PFSK-1 (cell line): ENCODE results near the gene OSBPL8.

Source experiments
- FOXP2 ChIP-seq: optimal IDR thresholded peaks from 2 replicates; pipeline ENCODE3; 2011; ENCODE audit warnings: borderline replicate concordance, control low read depth, inconsistent platforms; ENCODE audit not compliant: insufficient read depth; ENCODE audit errors: extremely low read length, extremely low read depth
- POLR2AphosphoS5 ChIP-seq: IDR thresholded peaks from 2 replicates; pipeline ENCODE4 v1.6.1; 2012; ENCODE audit warnings: low read depth, mild to moderate bottlenecking, control low read depth, low read length, moderate library complexity
- SIN3A ChIP-seq: IDR thresholded peaks from 2 replicates; pipeline ENCODE4 v1.6.1; 2012; ENCODE audit warnings: mild to moderate bottlenecking, low read length, moderate library complexity, borderline replicate concordance; ENCODE audit not compliant: insufficient read depth
- TAF1 ChIP-seq: IDR thresholded peaks from 2 replicates; pipeline ENCODE4 v1.6.1; 2012; ENCODE audit warnings: low read length, control low read depth, borderline replicate concordance; ENCODE audit not compliant: insufficient read depth
- TF ChIP-seq, protein P1 (sequence below), 2 experiments: IDR thresholded peaks; 2 replicates each; pipeline versions ENCODE4 v1.6.1 to v1.8.0; 2011 to 2012; ENCODE audit warnings: low read depth in 2 of 2, low read length in 2 of 2, control low read depth in 1 of 2, inconsistent platforms in 1 of 2, mild to moderate bottlenecking in 1 of 2, moderate library complexity in 1 of 2; ENCODE audit not compliant: insufficient read depth in 1 of 2

Gene OSBPL8

DNA sequence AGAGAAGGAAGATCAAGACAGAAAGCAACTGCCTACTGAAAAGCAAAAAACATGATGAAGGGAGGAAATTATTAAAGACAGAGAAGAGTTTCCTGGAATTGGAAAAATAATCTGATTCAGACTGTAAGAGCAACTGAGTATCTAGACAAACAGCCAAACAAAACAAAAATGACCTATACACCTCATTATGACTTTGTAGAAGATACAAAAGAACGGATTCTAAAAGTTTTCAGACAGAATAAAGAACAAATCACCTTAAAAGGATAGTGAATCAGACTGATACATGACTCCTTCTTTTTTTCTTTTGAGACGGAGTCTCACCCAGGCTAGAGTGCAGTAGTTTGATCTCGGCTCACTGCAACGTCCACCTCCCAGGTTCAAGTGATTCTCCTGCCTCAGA lies 10.4 kb downstream of the OSBPL8 start:
- TF ChIP-seq, protein P1, sequence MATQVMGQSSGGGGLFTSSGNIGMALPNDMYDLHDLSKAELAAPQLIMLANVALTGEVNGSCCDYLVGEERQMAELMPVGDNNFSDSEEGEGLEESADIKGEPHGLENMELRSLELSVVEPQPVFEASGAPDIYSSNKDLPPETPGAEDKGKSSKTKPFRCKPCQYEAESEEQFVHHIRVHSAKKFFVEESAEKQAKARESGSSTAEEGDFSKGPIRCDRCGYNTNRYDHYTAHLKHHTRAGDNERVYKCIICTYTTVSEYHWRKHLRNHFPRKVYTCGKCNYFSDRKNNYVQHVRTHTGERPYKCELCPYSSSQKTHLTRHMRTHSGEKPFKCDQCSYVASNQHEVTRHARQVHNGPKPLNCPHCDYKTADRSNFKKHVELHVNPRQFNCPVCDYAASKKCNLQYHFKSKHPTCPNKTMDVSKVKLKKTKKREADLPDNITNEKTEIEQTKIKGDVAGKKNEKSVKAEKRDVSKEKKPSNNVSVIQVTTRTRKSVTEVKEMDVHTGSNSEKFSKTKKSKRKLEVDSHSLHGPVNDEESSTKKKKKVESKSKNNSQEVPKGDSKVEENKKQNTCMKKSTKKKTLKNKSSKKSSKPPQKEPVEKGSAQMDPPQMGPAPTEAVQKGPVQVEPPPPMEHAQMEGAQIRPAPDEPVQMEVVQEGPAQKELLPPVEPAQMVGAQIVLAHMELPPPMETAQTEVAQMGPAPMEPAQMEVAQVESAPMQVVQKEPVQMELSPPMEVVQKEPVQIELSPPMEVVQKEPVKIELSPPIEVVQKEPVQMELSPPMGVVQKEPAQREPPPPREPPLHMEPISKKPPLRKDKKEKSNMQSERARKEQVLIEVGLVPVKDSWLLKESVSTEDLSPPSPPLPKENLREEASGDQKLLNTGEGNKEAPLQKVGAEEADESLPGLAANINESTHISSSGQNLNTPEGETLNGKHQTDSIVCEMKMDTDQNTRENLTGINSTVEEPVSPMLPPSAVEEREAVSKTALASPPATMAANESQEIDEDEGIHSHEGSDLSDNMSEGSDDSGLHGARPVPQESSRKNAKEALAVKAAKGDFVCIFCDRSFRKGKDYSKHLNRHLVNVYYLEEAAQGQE (IDR thresholded peaks at IDR 0.05; ENCODE audit: insufficient read depth in 1 of 2, low read depth in 2 of 2, low read length in 2 of 2), result no peak
- no peak for TF ChIP-seq TAF1
- TF ChIP-seq POLR2AphosphoS5, result no peak
- no peak for TF ChIP-seq FOXP2
- no peak for TF ChIP-seq SIN3A

DNA sequence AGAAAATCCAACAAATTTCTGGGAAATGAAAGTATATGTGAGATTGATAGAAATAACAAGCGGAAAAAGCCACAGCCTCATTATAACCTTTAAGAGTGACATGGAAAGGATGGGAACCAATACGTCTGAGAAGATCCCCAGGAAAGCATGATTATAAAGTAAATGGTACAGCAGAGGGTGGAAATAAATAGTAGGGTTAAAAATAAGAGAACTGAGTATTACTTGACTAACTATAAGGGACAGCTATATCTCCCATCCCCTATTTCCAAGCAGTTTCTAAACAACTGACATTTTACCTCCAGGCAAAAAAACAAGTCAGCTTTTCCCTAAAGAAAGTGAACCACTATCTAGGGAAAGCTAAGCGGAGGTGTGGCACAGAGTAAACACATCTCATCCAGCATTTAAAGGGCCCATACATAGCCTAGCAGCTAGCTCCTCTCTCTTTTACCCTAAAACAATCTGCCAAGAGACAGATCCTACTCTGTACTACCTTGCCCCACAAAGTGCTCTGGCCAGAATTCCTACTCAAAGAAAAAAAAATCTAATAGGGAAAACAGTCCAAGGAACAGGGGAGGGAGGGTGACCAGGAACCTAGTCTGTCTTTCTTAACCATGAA lies 11.2 kb downstream of the OSBPL8 start:
- no peak for TF ChIP-seq POLR2AphosphoS5
- TF ChIP-seq, protein P1 (IDR thresholded peaks at IDR 0.05; ENCODE audit: insufficient read depth in 1 of 2, low read depth in 2 of 2, low read length in 2 of 2), result no peak
- no peak for TF ChIP-seq SIN3A
- no peak for TF ChIP-seq TAF1
- TF ChIP-seq FOXP2, result no peak

DNA sequence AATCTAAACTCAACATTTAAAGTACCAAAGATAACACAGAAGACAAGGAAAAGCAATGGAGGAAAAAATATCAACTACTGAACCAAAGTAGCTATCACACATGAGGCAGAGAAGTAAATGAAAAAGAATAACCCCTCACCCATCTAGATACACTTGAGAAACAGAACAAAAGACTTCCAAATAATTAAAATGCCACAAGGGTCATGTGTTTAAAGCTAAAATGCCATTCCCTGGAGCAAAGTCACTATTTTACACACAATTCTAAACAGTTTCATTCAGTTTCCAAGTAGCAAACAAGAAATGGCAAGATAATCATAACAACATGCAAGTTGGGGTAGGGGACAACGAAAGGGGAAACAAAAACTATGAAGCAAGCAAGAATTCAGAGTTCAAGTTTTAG lies 12.0 kb downstream of the OSBPL8 start:
- no peak for TF ChIP-seq FOXP2
- TF ChIP-seq, protein P1 (IDR thresholded peaks at IDR 0.05; ENCODE audit: insufficient read depth in 1 of 2, low read depth in 2 of 2, low read length in 2 of 2), result no peak
- no peak for TF ChIP-seq POLR2AphosphoS5
- TF ChIP-seq TAF1, result no peak
- no peak for TF ChIP-seq SIN3A

DNA sequence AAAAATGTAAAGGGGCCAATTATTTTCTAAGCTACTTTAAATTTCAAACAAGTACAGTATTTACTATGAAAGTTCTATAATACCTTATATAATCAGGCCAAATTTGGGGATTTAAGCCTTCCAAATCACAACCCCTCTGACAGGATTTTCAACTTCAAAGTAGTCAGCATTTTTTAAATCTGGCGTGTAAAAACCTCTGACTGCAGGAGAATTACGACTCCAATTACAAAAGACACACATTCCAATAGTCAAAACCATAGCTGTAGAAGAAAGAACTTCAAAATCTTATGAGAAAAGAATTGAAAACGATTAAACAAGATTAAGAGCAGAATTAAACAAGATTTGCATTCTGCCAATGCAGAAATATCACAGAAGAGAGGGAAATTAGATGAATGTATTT lies 12.7 kb downstream of the OSBPL8 start:
- TF ChIP-seq POLR2AphosphoS5 (no peak), FOXP2 (no peak), SIN3A (no peak), TAF1 (no peak)
- TF ChIP-seq, protein P1 (IDR thresholded peaks at IDR 0.05; ENCODE audit: insufficient read depth in 1 of 2, low read depth in 2 of 2, low read length in 2 of 2), result no peak
